HG02884 (cell line): ENCODE data around the gene C6.
"Not testable (repeated sequence)": the region's sequence is repeated elsewhere in the genome, so short reads cannot be mapped to it uniquely, and the experiment has no call there.

Experiments
- ATAC-seq: cut with Tn5 transposase; IDR thresholded peaks from one replicate; pipeline ENCODE4 v1.9.1; 2021; ENCODE audit warnings: mild to moderate bottlenecking, moderate library complexity; ENCODE audit not compliant: unreplicated experiment

Gene C6

DNA sequence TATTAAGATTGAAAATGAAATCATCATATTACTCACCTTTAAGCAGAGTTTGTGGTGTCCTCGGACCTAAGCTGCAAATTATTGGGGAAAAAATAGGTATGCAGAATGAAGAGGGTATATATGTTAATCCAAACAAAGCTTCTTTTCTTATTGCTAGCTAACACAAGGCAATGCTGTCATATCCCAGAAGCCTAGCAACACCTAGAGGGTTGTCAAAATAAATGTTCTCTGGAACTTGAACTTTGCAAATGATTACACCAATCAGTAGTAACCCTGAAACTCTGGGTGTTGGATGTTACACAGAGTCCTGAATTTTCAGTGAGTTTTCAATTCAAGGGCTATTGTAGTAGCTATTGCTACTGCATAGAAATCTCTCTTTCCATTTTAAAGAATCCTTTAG, at the start of gene C6:
C6 (minus strand) TSS at position 193 of the 400 bp plus-strand sequence. CDS start 10,302 bp downstream, outside the sequence.
- ATAC-seq, result no peak

DNA sequence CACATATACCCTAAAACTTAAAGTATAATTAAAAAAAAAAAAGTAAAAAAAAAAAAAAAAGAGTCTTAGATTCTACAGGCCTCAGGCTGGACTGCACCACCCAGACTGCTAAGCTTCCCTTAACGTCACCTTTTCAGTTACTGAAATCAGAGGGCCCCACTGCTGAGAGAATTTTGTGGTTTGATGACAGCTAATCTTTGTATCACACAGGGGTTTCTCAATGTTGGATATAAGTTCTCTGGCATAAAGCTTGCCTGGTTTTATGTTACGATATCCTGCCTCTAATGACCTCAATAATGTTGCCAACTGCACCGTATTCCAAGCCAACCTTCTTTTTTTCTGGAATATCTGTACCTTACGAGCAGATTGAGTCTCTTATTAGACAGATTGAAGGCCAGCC, 43.1 kb upstream of the C6 start:
- ATAC-seq, result no peak

DNA sequence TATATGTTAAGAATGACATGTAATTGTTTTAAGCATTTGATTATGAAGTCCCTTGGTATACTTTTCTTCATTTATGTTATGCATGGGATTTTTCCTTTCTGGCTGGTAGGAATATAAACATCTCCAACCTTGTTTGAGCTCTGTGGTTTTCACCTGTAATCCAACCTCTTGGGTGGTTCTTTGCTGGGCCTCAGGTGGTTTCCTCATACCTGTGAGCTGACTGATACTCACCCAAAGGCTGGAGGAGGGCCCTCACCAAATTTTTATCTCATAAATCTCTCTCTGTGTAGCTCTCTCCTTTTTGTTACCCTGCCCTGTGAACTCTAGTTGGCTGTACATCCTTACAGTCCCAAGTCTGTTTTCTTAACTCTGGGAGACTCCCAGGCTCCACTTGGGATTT, 39.8 kb upstream of the C6 start:
- no peak for ATAC-seq

DNA sequence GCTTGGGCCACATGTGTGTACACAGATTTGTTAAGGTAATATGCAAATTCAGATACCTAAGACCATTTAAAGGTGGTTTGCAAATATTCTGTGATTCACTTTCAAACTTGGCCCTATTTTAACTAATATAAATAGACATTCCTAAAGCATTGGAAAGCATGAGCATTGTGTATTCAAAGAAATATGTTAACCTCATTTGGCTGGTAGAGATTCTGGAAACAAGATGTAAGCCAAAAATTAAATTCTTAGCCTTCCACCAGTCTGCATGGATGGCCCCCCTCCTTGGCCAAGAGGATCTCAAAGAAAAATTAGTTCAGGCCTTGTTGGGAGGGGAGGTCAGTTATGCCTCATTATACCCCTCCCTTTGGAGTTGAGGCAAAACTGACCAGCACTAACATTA, 38.7 kb upstream of the C6 start:
- no peak for ATAC-seq

DNA sequence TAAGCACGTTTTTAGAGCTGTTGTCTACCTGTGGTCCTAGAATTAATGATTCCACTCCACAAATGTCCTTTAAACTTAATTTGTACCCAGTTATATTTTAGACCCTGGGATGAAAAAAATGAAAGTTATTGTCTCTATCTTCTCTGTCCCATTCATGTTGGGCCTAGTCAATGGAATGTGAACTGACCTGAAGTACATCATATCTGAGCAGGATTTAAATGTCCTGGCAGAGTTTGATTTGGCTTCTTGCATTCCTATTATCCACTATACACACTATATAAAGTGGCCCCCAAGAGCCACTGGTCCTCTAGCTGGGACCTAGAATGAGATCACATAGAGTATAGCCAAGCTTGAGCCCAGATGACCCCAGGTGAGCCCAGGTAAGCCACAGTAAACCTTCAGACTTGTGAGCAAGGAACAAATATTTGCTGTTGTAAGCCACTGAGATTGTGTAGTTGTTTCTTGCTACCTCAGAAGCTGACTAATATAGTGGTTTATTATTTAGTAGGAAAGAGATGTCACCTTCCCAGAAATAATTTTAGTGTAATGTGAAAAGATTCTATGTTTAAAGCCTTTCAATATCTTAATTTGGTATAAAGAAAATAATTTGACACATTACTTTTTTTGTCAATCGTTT, 37.1 kb upstream of the C6 start:
- ATAC-seq, result no peak

DNA sequence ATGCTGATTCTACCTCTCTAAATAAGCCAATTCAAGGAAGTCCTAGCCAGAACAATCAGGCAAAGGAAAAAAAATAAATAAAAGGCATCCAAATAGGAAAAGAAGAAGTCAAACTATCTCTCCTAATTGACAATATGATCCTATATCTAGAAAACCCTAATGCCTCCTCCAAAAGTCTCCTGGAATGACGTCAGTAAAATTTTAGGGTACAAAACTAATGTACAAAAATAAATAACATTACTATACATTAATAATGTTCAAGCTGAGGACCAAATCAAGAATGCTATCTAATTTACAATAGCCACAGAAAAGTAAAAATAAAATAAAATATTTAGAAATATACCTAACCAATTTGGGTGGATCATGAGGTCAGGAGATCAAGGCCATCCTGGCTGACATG, 33.8 kb upstream of the C6 start:
- no peak for ATAC-seq

DNA sequence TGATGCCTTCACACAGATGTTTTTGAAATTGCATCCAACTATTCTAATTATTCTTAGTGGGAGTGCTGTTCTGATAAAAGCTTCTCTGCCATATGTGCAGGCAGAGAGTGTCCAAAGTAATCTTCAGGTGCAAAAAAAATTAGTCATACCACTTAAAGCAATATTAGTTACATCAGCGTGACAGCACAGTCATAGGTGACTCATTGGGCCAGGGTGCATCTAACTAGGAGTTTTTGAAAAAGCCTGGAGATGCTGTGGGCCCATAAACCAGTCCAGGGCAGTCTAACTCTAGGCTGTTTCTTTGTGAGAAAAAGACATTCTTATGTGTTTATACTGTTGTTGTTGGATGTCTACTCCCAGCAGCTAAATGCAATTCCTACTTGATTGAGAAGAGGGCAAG, 33.0 kb upstream of the C6 start:
- no peak for ATAC-seq

DNA sequence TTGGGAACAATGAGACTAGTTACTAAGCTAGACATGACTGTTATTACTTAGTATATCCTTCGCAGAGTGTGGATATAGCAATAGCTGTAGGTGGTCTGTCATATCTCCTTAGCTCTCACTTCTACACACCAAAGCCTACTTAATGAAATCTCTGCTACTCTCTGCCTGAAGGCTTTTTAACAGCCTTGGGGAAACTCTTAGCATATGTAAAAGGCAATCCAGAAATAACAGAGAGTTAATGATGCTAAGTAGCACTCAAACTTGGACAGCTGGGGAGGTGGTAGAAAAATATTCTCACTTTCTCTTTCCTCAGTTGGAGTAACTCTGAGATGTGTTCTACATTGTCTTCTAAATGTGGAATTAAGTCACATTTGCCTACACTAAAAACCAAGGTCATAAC, 30.2 kb upstream of the C6 start:
- no peak for ATAC-seq

DNA sequence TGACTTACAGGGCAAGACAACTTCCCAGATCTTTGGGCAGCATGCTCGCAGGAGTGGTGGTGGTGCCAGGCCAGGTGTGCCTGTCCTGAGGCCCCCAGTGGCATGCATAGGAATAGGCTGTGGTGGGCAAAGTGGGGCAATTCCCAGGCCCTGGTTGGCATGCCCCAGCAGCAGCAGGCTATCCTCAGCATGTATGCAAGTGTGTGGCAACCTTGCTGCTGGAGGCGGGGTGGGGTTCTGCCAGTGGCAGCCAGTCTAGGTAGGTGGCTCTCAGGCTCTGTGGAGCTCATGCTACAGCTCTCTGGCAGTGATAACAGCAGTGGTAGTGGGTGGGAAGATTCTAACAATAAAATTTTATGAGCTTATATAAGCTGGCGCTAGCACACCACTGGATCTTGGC, 27.7 kb upstream of the C6 start:
- no peak for ATAC-seq

DNA sequence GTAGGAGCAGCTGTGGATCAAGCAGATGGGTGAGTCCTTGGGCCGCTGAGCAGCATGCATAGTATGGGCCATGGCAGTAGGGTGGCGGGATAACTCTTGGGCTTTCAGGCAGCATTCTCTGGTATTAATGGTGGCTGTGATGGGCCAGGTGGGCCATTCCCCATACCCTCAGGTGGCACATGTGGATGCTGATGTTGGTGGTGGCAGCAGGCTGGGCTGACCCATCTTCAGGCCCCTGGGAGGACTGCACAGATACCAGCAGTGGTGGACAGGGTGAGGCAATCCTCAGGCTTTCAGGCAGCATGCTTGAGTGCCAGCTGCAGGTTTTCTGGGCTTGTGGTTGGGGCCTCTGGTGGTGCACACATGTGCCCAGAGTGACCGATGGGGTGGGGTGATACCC, 27.1 kb upstream of the C6 start:
- ATAC-seq, result no peak

DNA sequence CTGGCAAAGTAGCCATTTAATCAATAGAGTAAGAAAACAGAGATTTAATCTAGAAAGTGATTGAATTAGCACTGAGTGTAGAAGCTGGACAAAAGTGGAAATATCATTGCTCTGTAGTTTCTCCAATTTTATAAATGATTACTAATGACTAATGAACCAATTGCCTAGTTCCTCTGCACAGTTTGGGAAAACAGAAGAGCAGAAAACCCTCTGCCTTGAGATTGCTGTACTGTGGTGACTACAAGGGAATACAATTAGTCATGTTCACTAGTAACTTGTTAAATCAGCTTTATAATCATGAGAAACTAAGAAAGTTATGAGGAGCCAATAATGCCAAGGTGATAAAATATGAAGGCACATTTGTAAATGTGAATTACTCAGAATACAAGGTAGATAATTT, 21.1 kb upstream of the C6 start:
- no peak for ATAC-seq

DNA sequence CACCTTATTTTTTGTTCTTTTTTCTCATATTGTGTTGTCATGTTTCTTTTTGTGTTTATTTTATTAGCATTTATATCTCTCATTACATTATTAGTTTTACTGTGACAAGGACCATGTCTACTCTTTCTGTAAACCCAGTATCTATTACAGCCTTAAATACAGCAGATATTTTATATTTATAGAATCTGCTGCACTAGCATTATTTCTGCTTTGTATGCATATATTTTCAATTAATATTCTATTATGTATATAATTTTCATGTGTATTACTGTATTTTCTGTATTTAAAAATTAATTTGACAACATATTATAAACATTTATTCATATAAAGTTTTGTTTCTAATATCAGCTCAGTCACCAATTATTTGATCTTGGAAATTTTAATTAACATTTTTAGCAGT, 19.5 kb upstream of the C6 start:
- ATAC-seq, result no peak

DNA sequence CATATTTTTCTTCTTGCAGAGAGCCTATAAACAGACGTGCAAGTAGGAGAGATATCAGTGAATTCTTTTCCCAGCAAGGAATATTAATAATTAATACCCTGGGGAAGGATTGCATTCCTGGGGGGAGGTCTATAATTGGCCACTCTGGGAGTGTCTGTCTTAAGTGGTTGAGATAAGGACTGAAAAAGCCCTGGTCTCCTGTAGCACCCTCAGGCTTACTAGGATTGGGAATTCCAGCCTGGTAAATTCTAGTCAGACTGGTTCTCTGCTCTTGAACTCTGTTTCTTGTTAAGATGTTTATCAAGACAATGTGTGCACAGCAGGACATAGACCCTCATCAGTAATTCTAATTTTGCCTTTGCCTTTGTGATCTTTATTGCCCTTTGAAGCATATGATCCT, 16.9 kb upstream of the C6 start:
- ATAC-seq, result not testable (repeated sequence)

DNA sequence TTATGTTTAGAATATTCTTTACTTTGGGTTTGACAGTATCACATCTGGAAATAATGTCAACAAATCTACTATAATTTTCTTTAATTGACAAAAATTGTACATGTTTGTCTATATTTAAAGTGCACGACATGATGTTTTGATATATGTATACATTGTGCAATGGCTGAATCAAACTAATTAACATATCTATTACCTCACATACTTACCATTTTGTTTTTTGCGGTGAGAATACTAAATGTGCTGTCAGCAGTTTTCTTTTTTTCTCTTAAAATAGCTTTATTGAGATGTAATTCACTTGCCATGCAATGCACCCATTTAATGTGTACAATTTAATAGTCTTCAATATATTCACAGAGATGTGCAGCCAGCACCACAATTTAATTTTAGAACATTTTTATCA, 10.6 kb upstream of the C6 start:
- no peak for ATAC-seq

DNA sequence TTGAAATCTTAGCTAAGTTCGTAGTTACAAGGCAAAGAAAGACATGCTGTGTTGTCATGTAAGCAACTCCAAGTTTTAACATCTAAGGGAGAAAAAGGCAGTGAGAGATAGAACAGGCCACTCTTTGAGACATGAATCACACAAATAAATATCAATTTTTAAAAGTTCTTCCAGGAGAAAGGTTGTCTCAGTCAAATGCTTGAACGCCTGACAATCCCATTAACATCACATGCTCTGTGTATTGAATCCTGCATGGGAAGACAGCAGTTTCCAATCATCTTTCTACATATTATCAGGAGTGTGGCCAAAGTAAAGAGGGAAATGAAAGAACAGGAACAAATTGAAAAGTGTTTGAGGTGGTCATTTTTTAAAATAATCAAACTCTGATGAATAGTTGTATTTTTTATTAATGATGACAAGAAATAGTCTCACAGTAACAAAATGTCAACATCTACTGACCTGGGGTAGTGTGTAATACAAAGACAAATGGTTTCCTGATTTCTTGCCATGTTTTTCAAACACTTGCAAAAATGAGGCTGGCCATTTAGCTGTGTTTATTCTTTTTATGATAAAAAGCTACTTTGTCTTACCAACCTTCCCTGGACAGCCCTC, 6.4 kb upstream of the C6 start:
- ATAC-seq, result no peak

DNA sequence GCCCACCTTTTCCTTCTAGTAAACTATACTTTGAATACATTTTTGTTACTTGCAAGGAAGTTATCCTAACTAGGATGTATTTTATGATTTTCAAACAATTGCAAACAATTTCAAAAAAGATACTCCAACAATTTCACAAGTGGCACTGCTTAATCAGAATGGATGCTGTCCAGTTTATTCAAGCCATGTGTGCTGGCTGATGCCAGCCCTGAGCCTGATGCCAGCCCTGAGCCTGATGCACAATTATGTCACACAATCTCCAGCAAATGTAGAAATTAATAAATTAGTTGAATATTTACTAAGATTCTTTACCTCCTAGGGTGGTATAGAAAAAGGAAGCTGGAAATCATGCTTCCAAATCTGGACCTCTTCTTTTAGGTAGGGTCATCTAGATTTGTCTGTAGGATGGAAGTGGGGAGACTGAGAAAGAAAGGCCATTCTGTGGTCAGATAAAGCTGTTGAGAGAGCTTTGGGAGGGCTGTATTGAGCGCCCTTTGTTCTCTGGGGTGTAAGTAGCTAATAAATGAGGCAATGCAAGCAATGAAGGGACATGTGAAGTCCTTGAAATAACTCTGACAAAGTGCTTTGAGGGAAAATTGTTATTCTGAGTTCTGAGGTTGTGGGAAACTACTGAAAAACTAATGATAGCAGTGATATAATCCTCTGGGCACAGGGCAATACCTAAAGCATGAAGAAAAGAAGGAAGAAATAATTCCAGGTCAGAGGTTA, 5.8 kb upstream of the C6 start:
- ATAC-seq, result no peak

DNA sequence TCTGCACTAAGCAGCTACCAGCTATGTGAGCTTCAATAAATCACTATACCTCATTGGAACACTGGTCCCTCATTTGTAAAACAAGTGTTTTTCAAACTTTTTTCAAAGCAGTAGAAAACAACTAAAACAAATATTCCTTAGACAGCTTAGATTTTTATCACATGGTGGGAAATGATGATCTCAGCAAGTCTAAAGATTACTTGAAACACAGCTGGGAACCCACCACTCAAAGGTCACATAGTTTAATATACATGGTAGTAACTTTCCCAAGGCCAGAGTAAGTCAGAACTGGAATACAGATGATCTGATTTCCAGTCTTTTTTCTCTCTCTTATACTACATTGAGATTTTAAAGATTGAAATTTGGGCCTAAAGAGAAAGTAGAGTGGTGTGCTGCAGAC, 850 bp upstream of the C6 start:
- ATAC-seq, result no peak

DNA sequence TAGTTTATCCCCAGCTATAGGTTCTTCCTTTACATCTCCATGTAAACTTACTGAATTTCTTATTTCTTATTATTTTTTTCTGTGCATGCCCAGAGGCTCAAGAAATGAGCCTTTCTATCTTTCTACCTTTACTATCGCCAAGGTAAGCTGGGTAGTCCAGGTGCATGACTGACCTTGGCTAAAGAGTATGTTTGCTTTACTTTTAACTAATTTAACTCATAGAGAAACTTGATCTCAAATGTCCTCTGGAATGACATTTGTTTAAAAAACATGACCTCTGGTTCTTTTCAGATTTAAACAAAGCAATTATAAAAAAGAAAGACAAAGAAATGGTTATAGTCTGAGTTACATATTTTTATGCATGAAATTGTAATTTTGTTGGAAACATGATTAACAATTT, 397 bp downstream of the C6 start:
- ATAC-seq, result no peak

DNA sequence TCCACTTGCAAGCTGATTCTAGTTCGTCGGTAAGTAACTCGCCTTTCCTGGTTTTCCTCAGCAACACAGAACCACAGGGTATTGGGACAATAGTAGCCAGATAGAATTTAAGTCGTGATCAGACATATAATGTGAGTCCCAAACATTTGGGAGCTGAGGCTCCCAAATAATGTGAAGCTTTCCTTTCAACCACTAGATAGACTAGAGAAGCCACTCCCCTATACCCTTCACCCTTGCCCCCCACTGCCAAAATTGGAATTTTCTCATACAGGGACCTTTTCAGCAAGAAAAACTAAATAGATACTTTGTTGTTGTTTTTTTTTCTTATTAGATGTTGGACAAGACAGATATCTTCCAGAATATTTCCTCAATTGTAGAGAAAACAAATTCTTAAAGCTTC, 1.9 kb downstream of the C6 start:
- ATAC-seq, result no peak

DNA sequence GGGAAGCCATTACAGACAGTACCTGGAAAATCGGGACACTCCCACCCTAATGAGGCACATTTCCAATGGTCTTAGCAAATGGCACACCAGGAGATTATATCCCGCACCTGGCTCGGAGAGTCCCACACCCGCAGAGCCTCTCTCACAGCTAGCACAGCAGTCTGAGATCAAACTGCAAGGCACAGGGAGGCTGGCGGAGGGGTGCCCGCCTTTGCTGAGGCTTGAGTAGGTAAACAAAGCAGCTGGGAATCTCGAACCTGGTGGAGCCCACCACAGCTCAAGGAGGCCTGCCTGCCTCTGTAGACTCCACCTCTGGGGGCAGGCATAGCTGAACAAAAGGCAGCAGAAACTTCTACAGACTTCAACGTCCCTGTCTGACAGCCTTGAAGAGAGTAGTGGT, 7.9 kb downstream of the C6 start:
- ATAC-seq, result not testable (repeated sequence)

DNA sequence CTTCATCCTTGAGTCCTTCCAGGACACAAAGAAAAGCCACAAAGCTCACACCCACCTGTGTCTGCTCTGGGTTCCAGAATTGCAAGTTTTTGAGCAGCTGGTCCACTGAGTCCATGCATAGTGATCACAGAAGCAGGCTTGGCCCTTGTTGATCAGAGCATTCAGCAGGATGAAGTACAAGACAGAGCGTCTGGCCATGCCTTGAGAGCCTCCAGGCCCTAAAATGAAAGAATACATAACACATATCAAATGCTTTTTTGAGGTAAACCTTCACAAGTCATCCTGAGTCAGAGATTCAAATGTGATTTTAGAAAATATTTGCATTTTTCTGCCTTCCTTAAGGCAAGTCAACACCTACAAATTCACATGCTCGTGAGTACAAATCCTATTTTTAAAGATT, 10.3 kb downstream of the C6 start:
- ATAC-seq, result no peak

DNA sequence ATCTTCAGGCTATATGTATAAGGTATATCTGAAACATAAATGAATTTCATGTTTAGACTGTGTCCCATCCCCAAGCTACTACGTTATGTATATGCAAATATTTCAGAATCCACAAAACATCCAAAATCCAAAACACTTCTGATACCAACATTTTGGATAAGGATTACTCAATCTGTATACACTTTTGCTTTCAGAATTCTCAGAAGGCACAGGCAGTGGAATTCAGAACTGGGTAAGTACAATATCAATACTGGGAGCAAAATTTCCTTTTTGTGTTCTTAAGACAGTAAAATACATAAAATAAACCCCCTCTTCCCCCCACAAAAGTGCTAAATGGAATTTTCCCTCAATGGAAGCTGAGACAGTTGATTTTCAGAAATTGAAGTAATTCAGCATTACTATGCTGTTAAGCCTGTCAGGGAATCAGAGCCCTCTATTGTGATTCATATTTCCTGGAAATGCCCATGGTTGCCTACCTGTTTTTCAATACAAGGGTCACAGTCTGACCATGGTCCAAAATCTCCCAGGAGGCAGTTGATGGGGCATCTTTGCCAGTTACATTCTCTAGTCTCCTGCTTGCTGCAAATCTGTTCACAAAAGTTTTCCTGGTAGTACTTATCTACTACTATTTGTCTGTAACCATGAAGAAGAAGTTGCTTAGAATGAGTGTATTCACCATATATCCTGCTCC, 12.1 kb downstream of the C6 start:
- ATAC-seq, result no peak
